Neural cell (in vitro differentiated cells): ENCODE measurements around the gene EXOC2. TPM values are rescaled to one million over a fixed set of nuclear protein-coding genes. Genes with fewer than 3 reads are reported as not detected.

Source experiments
- H2AFZ ChIP-seq: fragments of 200-600, 300-800 bp; sonication (generic), shearing (Covaris generic); 2 replicates; pipeline ENCODE4 v1.6.0; 2014; ENCODE audit warnings: low read depth, mild to moderate bottlenecking, antibody characterized with exemption, low read length, moderate library complexity
- H3F3A ChIP-seq: fragments of 200-600 bp; shearing (Covaris generic); 2 replicates; pipeline ENCODE4 v1.6.1; 2016; ENCODE audit warnings: mild to moderate bottlenecking, moderate library complexity, mixed read lengths, antibody characterized with exemption, low read length; ENCODE audit not compliant: insufficient read depth, poor library complexity, severe bottlenecking
- H3K27ac ChIP-seq: fragments of 200-600, 300-800 bp; sonication (generic), shearing (Covaris generic); 2 replicates; pipeline ENCODE4 v1.5.1; 2014; ENCODE audit warnings: mild to moderate bottlenecking, low read length, moderate library complexity
- H3K27me3 ChIP-seq: fragments of 300-800, 200-600 bp; sonication (generic), shearing (Covaris generic); 2 replicates; pipeline ENCODE4 v1.6.0; 2014; ENCODE audit warnings: mild to moderate bottlenecking, low read depth, low read length, moderate library complexity; ENCODE audit not compliant: insufficient read depth
- H3K36me3 ChIP-seq: fragments of 300-800, 200-600 bp; sonication (generic), shearing (Covaris generic); 2 replicates; pipeline ENCODE4 v1.5.1; 2014; ENCODE audit warnings: mild to moderate bottlenecking, antibody characterized with exemption, low read length, moderate library complexity; ENCODE audit not compliant: insufficient read depth
- H3K4me2 ChIP-seq: fragments of 300-800, 200-600 bp; sonication (generic), shearing (Covaris generic); 2 replicates; pipeline ENCODE4 v1.6.0; 2014; ENCODE audit warnings: mild to moderate bottlenecking, low read length
- H3K4me3 ChIP-seq: fragments of 300-800, 200-600 bp; sonication (generic), shearing (Covaris generic); 2 replicates; pipeline ENCODE4 v1.5.1; 2014; ENCODE audit warnings: mild to moderate bottlenecking, low read length, moderate library complexity
- H3K79me2 ChIP-seq: fragments of 200-600 bp; shearing (Covaris generic); replicated peaks from 2 replicates; pipeline ENCODE4 v1.6.0; 2014; ENCODE audit warnings: mild to moderate bottlenecking, low read length, moderate library complexity; ENCODE audit not compliant: insufficient read depth
- H3K9ac ChIP-seq: fragments of 300-800, 200-600 bp; sonication (generic), shearing (Covaris generic); 2 replicates; pipeline ENCODE4 v1.6.1; 2016; ENCODE audit warnings: mild to moderate bottlenecking, low read length, mixed read lengths
- H3K9me2 ChIP-seq: fragments of 200-600 bp; shearing (Covaris generic); 2 replicates; pipeline ENCODE4 v1.6.1; 2016; ENCODE audit warnings: mild to moderate bottlenecking, low read length, mixed read lengths; ENCODE audit not compliant: insufficient read depth
- H3K9me3 ChIP-seq: fragments of 200-600, 300-800 bp; sonication (generic), shearing (Covaris generic); 2 replicates; pipeline ENCODE4 v1.6.1; 2016; ENCODE audit warnings: mild to moderate bottlenecking, mixed run types, low read length, moderate library complexity, mixed read lengths
- H4K20me1 ChIP-seq: fragments of 200-600 bp; shearing (Covaris generic); 2 replicates; pipeline ENCODE4 v1.6.1; 2016; ENCODE audit warnings: mild to moderate bottlenecking, mixed run types; ENCODE audit not compliant: insufficient read depth
- EP300 ChIP-seq: fragments of 450-650 bp; conservative IDR thresholded peaks from 2 replicates; pipeline ENCODE4 v1.6.1; 2014; ENCODE audit warnings: antibody characterized with exemption, mild to moderate bottlenecking, moderate library complexity; ENCODE audit not compliant: poor library complexity, severe bottlenecking
- EZH2 ChIP-seq: fragments of 200-600, 300-800 bp; shearing (Covaris generic), sonication (generic); IDR thresholded peaks from 2 replicates; pipeline ENCODE4 v1.6.1; 2014; ENCODE audit warnings: antibody characterized with exemption, low read length, borderline replicate concordance, mild to moderate bottlenecking; ENCODE audit not compliant: insufficient read depth, poor library complexity, severe bottlenecking
- MXI1 ChIP-seq: fragments of 450-650 bp; conservative IDR thresholded peaks from 2 replicates; pipeline ENCODE4 v1.6.1; 2014; ENCODE audit warnings: antibody characterized with exemption, mild to moderate bottlenecking; ENCODE audit not compliant: poor library complexity, severe bottlenecking
- POLR2AphosphoS5 ChIP-seq: IDR thresholded peaks from 2 replicates; pipeline ENCODE4 v1.6.1; 2012
- RAD21 ChIP-seq: fragments of 450-650 bp; conservative IDR thresholded peaks from 2 replicates; pipeline ENCODE4 v1.6.1; 2014; ENCODE audit warnings: antibody characterized with exemption, mild to moderate bottlenecking, moderate library complexity
- SMC3 ChIP-seq: fragments of 450-650 bp; conservative IDR thresholded peaks from 2 replicates; pipeline ENCODE4 v1.6.1; 2014; ENCODE audit warnings: antibody characterized with exemption, mild to moderate bottlenecking, moderate library complexity; ENCODE audit not compliant: poor library complexity
- TAF1 ChIP-seq: IDR thresholded peaks from 2 replicates; pipeline ENCODE4 v1.6.1; 2012; ENCODE audit warnings: low read depth
- polyA plus RNA-seq: library from polyadenylated mRNA; depleted of rRNA; stranded (reverse); fragments of >200 nt; gene quantifications from 2 replicates; pipeline ENCODE4 v1.2.3, GENCODE V29; 2014
- TF ChIP-seq, protein P1 (sequence below): fragments of 450-650 bp; IDR thresholded peaks from 2 replicates; pipeline ENCODE4 v1.5.1; 2014; ENCODE audit warnings: antibody characterized with exemption, mild to moderate bottlenecking, moderate library complexity; ENCODE audit not compliant: poor library complexity, severe bottlenecking
- TF ChIP-seq, protein P2 (sequence below): IDR thresholded peaks from 2 replicates; pipeline ENCODE4 v1.6.1; 2012; ENCODE audit warnings: borderline replicate concordance

Gene EXOC2
- polyA plus RNA-seq, 1 donor from 2014 or later, result 38.6 TPM

DNA sequence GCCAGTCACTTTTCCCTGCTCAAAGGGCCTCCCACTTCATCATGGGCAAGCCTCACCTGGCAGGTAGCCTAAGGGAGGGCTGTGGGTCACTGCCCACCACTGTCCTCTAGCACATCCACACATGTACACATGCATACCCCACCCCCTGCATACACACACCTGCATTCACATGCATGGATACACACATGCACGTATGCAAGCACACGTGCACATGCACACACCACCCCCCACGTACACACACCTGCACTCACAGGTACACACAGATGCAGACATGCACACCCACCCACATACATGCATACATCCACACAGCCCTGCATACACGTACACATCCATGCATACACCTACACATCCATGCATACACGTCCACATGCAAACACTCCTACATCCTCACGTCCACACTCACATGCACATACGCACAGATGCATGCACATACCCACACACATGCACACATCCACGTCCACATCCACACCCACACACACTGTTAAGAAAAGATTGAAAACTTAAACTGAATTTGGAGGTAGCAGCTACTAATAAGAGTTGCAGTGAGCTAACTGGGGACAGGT is 14.0 kb upstream of the EXOC2 start:
- no peak overlapping the region for H3K4me3 ChIP-seq
- H3K9ac ChIP-seq, result no peak overlapping the region
- H3K9me2 ChIP-seq, result no peaks in the 10 kb centered on the region
- H3K79me2 ChIP-seq, result no peaks in the 10 kb centered on the region
- H3K9me3 ChIP-seq, result no peaks in the 10 kb centered on the region
- H4K20me1 ChIP-seq, result no peaks in the 10 kb centered on the region
- no peak overlapping the region for H2AFZ ChIP-seq
- TF ChIP-seq TAF1 (no peak), EZH2 (no peak), SMC3 (no peak)
- TF ChIP-seq, protein P1, sequence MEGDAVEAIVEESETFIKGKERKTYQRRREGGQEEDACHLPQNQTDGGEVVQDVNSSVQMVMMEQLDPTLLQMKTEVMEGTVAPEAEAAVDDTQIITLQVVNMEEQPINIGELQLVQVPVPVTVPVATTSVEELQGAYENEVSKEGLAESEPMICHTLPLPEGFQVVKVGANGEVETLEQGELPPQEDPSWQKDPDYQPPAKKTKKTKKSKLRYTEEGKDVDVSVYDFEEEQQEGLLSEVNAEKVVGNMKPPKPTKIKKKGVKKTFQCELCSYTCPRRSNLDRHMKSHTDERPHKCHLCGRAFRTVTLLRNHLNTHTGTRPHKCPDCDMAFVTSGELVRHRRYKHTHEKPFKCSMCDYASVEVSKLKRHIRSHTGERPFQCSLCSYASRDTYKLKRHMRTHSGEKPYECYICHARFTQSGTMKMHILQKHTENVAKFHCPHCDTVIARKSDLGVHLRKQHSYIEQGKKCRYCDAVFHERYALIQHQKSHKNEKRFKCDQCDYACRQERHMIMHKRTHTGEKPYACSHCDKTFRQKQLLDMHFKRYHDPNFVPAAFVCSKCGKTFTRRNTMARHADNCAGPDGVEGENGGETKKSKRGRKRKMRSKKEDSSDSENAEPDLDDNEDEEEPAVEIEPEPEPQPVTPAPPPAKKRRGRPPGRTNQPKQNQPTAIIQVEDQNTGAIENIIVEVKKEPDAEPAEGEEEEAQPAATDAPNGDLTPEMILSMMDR, result no peak
- no peak overlapping the region for H3K27ac ChIP-seq
- peaks cover 27% of the 10 kb centered on the region for H3K27me3 ChIP-seq
- H3K36me3 ChIP-seq, result no peaks in the 10 kb centered on the region
- H3K4me2 ChIP-seq, result no peak overlapping the region
- H3F3A ChIP-seq, result no peaks in the 10 kb centered on the region

DNA sequence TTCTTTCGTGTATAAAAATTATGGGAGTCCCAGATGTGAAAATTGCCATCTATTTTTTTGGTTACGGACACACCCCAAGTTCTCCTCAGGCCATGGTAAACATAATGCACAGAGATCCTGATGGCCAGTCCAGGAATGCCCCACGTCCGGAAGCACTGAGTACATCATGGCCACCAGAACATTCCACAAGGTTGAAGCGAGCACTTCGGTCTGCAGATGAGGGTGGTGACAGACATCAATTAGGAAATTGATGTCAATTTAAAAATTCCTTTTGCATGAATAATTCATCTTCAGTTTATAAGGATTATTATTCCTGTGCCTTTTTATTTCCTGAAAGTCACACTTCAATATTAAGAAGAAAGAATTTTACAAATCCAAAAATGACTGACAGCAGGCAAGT is 13.2 kb upstream of the EXOC2 start:
- Histone ChIP-seq H3F3A (no peaks in the 10 kb centered on the region), H3K79me2 (no peaks in the 10 kb centered on the region), H3K27ac (no peak overlapping the region), H3K27me3 (peaks cover 19% of the 10 kb centered on the region), H4K20me1 (no peaks in the 10 kb centered on the region), H3K4me3 (no peak overlapping the region), H3K4me2 (no peak overlapping the region), H3K36me3 (no peaks in the 10 kb centered on the region), H3K9me3 (no peaks in the 10 kb centered on the region), H3K9me2 (no peaks in the 10 kb centered on the region), H2AFZ (no peak overlapping the region), H3K9ac (no peak overlapping the region)
- no peak for TF ChIP-seq POLR2AphosphoS5
- TF ChIP-seq, protein P1, result no peak
- TF ChIP-seq MXI1, result no peak
- TF ChIP-seq TAF1, result no peak
- TF ChIP-seq RAD21, result no peak
- TF ChIP-seq SMC3, result no peak
- no peak for TF ChIP-seq EP300
- TF ChIP-seq EZH2, result no peak
- TF ChIP-seq, protein P2, sequence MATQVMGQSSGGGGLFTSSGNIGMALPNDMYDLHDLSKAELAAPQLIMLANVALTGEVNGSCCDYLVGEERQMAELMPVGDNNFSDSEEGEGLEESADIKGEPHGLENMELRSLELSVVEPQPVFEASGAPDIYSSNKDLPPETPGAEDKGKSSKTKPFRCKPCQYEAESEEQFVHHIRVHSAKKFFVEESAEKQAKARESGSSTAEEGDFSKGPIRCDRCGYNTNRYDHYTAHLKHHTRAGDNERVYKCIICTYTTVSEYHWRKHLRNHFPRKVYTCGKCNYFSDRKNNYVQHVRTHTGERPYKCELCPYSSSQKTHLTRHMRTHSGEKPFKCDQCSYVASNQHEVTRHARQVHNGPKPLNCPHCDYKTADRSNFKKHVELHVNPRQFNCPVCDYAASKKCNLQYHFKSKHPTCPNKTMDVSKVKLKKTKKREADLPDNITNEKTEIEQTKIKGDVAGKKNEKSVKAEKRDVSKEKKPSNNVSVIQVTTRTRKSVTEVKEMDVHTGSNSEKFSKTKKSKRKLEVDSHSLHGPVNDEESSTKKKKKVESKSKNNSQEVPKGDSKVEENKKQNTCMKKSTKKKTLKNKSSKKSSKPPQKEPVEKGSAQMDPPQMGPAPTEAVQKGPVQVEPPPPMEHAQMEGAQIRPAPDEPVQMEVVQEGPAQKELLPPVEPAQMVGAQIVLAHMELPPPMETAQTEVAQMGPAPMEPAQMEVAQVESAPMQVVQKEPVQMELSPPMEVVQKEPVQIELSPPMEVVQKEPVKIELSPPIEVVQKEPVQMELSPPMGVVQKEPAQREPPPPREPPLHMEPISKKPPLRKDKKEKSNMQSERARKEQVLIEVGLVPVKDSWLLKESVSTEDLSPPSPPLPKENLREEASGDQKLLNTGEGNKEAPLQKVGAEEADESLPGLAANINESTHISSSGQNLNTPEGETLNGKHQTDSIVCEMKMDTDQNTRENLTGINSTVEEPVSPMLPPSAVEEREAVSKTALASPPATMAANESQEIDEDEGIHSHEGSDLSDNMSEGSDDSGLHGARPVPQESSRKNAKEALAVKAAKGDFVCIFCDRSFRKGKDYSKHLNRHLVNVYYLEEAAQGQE, result no peak
